ENCODE data around the gene GATA5. TPM values are rescaled to one million over a fixed set of nuclear protein-coding genes. Genes with fewer than 3 reads are reported as not detected.

Gene GATA5
- total RNA-seq, 1 donor from 2014 or later, result 0.22 TPM

GRCh38 chr20:62506791-62507190 is 31.0 kb upstream of the GATA5 start:
- no peak for DNase-seq (ENCODE audit: low spot score)
- no peak for ATAC-seq
- intact Hi-C loops (cut with DNase I), result loop anchor here (10.0 kb wide), 1 partner anchor 78 kb away; no protein-coding TSS in a partner anchor

- no peak for ATAC-seq
- intact Hi-C loops (cut with DNase I), result loop anchor here (10.0 kb wide), 1 partner anchor 79 kb away; no protein-coding TSS in a partner anchor
- DNase-seq (ENCODE audit: low spot score), result no peak
Observed at GRCh38 chr20:62506087-62506486, 30.3 kb upstream of the GATA5 start.

GRCh38 chr20:62505337-62506045 is 29.7 kb upstream of the GATA5 start:
- ATAC-seq (no peak), DNase-seq (ENCODE audit: low spot score) (no peak)
- intact Hi-C loops (cut with DNase I), result loop anchor here (10.0 kb wide), 1 partner anchor 79 kb away; no protein-coding TSS in a partner anchor

DNA sequence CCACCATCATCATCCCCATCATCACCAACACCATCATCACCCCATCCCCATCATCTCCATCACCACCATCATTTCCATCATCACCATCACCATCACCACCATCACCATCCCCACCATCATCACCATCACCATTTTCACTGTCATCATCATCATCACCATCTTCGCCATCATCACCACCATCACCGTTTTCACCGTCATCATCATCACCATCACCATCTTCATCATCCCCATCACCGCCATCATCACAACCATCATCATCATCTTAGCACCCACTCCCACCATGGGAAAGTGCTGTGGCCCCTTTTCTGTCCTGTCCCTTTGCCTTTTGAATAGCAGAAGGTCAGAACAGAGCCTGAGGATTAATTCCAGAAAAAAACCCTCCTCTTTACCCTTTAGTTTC is 28.5 kb upstream of the GATA5 start:
- intact Hi-C loops (cut with DNase I), result loop anchor here (5.0 to 10.0 kb wide), 2 partner anchors 80 to 283 kb away; no protein-coding TSS in a partner anchor
- no peak for DNase-seq (ENCODE audit: low spot score)
- no peak for ATAC-seq

DNA sequence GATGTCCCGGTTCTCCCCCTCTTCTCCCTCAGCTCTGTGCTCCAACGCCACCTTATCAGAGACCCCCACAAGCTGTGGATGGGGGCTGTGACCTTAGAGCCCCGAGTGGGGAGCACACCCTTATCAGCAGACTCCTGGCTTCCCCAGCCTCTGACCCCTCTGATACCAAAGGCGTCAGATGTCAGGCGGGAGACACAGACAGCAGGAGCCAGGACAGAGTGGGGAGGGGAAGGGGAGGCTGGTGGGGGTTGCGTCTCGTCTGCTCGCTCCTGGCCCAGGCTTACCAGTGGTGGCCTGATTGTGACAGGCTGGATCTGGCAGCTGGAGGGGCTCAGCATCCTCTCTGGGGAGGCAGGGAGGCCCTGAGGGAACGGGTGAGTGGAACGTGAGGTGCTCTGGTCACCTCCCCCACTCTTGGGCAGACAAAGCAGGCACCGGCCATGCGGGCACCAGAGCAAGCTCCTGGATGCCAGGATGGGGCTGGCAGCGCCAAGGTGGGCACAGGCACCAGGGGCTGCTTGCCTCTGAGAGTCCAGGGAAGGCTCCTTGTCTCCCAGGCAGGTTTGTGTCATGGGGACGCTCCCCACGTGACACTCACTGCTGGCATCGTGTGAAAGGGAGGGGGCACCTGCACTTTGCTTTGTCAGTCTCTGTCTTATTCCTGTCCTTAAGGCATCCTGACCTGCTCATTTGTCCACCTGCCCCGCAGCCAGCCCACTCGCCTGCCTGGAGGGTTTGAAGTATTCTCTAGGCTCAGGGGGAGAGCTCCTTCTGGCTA is 27.8 kb upstream of the GATA5 start:
- intact Hi-C loops (cut with DNase I), result loop anchor here (5.0 to 10.0 kb wide), 2 partner anchors 81 to 284 kb away; no protein-coding TSS in a partner anchor
- DNase-seq (ENCODE audit: low spot score), result no peak
- no peak for ATAC-seq

GRCh38 chr20:62502496-62503095 is 26.8 kb upstream of the GATA5 start:
- ATAC-seq (no peak), DNase-seq (ENCODE audit: low spot score) (no peak)
- intact Hi-C loops (cut with DNase I), result loop anchor here (5.0 to 10.0 kb wide), 2 partner anchors 82 to 285 kb away; no protein-coding TSS in a partner anchor

DNA sequence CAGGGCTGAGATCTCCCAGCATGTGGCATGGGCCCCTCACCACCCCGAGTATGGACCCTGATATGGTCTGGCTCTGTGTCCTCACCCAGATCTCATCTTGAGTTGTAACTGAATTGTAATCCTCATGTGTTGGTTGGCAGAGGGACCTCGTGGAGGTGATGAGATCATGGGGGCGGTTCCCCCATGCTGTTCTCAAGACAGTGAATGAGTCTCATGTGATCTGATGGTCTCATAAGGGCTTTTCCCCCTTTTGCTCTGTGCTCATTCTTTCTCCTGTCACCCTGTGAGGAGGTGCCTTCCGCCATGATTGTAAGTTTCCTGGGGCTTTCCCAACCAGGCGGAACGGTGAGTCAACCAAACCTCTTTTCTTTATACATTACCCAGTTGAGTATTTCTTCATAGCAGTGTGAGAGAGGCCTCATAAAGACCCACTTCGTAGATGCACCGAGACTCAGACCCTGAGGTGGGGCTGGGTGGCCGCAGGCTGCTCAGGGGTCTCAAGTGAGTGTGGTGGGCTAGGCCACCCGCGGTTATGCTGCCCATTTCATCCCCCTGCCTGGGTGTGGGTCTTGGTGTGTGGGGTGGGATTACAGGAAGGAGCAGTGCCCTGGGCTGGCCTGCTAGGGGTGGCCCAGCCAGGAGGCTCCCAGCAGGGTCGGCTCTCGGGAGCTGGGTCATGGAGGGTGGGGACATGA is 26.2 kb upstream of the GATA5 start:
- ATAC-seq (no peak), DNase-seq (ENCODE audit: low spot score) (no peak)
- intact Hi-C loops (cut with DNase I), result loop anchor here (5.0 to 10.0 kb wide), 2 partner anchors 83 to 285 kb away; no protein-coding TSS in a partner anchor

DNA sequence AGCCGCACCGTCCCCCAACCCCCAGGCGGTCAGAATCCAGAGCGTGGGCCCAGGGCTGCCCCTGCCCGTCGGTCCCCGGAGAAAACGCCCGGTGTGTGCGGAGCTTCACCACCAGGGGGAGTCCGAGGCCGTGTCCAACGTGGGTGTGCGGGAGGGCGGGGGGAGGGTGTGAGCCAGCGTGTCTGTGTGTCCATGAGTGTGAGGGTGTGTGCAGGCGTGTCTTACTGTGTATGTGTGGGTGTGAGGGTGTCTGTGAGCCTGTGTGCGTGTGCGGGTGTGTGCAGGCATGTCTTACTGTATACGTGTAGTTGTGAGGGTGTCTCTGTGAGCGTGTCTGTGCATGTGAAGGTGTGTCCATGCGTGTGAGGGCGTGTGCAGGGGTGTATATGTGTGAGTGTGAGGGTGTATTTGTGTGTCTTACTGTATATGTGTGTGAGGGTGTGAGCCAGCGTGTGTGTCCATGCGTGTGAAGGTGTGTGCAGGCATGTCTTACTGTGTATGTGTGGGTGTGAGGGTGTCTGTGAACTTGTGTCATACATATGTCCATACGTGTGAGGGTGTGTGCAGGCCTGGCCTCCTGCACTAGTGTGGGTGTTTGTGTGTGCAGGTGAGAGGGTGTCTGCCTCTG is 24.6 kb upstream of the GATA5 start:
- intact Hi-C loops (cut with DNase I), result loop anchor here (5.0 to 10.0 kb wide), 2 partner anchors 84 to 287 kb away; no protein-coding TSS in a partner anchor
- DNase-seq (ENCODE audit: low spot score), result peak; percentile 87
- peak; percentile 80 for ATAC-seq

GRCh38 chr20:62499758-62500236 is 24.0 kb upstream of the GATA5 start:
- DNase-seq (ENCODE audit: low spot score) (no peak), ATAC-seq (no peak)
- intact Hi-C loops (cut with DNase I), result loop anchor here (5.0 to 10.0 kb wide), 2 partner anchors 85 to 288 kb away; no protein-coding TSS in a partner anchor

DNA sequence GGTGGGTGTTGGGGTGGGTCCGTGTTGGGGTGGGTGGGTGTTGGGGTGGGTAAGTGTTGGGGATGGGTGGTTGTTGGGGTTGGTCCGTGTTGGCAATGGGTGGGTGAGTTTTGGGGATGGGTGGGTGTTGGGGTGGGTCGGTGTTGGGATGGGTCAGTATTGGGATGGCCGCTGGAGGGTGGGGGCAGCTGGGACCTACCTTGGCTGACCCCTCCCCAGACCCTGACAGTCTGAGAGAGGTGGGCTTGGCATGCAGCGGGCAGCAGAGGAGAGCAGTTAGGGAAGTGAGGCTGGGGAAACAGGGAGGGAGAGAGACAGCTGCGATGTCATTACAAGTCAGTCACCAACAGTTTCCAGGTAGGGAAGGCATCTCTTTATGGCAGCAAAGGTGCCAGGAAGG is 23.1 kb upstream of the GATA5 start:
- ATAC-seq (no peak), DNase-seq (ENCODE audit: low spot score) (no peak)
- intact Hi-C loops (cut with DNase I), result no loop called here

- intact Hi-C loops (cut with DNase I), result no loop called here
- ATAC-seq (no peak), DNase-seq (ENCODE audit: low spot score) (no peak)
Observed at GRCh38 chr20:62496568-62497218, 20.9 kb upstream of the GATA5 start.

- DNase-seq (ENCODE audit: low spot score), result no peak
- intact Hi-C loops (cut with DNase I), result no loop called here
- ATAC-seq, result no peak
Observed at GRCh38 chr20:62495749-62496567, 20.2 kb upstream of the GATA5 start.

DNA sequence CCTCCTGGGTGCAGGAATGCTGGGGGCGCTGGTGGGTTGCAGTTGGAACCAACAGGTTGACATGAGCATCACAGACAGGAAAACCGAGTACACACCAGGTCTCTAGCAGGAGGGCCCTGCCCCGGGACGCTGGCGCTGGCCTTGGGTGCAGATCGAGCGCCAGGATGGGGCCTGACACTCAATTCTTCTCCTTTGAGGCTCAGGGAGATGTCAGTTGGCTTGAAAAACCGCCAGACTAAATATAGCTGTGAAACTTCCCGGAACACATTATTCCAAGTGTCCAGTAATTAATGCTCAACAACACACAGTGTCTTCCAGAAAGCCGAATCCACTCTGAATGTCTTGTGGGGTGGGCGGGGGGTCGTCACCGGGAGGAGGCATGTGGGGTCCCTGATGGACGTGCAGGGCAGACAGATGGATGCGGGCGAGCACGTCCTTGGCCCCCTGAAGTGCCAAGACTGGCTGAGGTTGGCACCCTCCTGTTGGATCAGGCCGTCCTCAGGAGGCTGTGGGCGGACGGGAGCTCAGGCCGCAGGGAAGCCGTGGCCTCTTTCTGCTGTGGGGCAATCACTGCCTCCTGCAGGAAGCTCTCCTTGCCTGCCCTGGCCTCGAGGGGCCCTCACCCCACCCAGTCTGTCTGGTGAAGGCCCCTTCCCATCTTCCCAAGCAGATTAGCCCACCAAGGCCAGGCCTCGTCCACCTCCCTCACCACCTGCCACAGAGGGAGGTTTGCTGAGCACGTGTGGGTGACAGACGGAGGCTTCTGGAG is 19.4 kb upstream of the GATA5 start:
- no peak for ATAC-seq
- DNase-seq (ENCODE audit: low spot score), result no peak
- intact Hi-C loops (cut with DNase I), result no loop called here

DNA sequence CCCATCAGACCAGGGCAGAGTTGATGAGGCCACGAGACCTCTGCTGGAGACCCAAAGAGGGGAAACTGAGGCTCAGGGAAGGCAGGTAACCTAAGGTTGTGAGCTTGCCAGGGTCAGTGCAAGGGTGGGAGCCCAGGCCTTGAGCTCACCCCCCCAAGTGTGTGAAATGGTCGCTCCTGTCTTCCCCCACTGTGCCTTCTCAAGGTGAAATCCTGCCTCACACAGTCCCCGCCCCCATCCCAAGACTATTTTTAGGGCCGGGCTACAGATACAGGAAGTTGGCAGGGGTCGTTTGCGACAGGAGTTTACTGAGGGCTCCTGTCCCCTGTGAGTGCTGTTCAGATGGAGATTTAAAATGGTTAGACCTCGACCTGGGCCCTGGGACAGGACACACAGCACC is 18.7 kb upstream of the GATA5 start:
- intact Hi-C loops (cut with DNase I), result no loop called here
- ATAC-seq (no peak), DNase-seq (ENCODE audit: low spot score) (no peak)

DNA sequence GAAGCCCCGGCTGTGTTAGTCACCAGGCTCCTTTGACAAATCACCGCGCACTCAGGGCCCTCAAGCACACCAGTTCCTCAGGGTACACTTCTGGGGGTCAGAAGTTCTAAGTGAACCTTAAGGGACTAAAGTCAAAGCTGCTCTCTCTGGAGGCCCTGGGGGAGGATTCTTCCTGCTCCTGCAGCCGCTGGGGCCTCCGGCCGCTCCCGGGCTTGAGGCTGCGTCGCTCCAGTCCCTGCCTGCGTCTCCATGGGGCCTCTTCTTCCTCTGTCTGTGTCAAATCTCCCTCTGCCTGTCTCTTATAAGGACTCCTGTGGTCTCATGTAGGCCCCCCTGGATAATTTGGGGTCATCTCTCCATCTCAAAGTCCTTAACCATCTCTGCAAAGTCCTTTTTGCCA is 18.1 kb upstream of the GATA5 start:
- DNase-seq (ENCODE audit: low spot score) (no peak), ATAC-seq (no peak)
- intact Hi-C loops (cut with DNase I), result no loop called here

DNA sequence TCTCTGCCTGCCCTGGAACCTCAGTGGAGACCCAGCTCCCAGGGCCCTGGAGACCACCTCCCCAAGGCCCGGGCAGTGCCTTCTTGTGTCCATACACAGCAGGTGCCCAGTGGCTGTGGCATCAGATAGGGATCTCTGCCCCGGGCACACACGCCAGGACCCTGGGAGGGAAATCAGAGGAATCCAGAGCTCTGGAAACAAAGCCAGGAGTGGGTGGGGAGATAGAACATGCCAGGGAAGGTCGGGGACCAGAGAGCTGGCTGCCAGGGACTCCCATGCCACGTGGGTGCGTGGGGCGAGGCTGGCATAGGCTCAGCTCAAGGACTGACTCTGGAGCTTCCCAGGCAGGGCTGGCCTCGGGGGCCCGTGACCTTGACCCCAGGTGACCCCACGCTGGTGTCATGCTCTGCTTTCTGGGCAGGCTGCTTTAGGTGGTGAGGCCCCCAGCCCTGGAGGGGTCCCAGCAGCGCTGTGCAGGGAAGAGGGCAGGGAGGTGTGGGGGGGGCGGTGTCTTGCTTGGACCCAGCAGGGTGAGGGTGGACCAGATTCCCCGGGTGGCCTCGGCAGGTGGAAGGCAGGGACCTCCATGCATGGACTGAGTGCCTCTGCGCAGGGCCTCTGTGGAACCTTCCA is 17.6 kb upstream of the GATA5 start:
- intact Hi-C loops (cut with DNase I), result no loop called here

More for the DNA sequence above, 17.6 kb upstream of the GATA5 start:
- no peak for DNase-seq (ENCODE audit: low spot score)
- ATAC-seq, result peak; percentile 14
